ENCODE results near the gene CSNK1G1.

CSNK1G1 gene

DNA sequence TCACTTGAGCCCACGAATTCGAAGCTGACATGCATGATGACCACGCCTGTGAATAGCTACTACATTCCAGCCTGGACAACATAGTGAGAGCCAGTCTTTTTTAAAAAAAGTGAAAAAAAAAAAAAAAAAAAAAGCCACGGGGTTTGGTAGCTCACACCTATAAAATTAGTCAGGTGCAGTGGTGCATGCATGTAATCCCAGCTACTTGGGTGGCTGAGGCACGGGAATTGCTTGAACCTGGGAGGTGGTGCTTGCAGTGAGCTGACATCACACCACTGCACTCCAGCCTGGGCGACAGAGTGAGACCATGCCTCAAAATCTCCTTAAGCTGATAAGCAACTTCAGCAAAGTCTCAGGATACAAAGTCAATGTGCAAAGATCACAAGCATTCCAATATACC lies 44.4 kb downstream of the CSNK1G1 start:
- TF ChIP-seq EZH2phosphoT487 (IDR thresholded peaks at IDR 0.05; ENCODE audit: borderline replicate concordance, low read length) = no peak
- no peak for TF ChIP-seq CTCF (IDR thresholded peaks at IDR 0.05; ENCODE audit: low read depth, low read length, poor library complexity, severe bottlenecking)
- no peaks in the 10 kb centered on the region for H3K36me3 ChIP-seq (ENCODE audit: control insufficient read depth, low read length)
- H3K9me3 ChIP-seq (ENCODE audit: control insufficient read depth, insufficient read depth, low read length) = no peaks in the 10 kb centered on the region
- no peaks in the 10 kb centered on the region for H3F3A ChIP-seq (ENCODE audit: control insufficient read depth, insufficient read depth)
- no peak overlapping the region for H3K4me3 ChIP-seq (ENCODE audit: low read length)
- no peaks in the 10 kb centered on the region for H4K20me1 ChIP-seq (ENCODE audit: control insufficient read depth, insufficient read depth, low read depth, low read length)
- H3K27ac ChIP-seq (ENCODE audit: low read depth, low read length) = no peak overlapping the region
- H3K79me2 ChIP-seq (ENCODE audit: control insufficient read depth, low read length) = peaks cover 5% of the 10 kb centered on the region; the same call in 1 of the 2 replicates
- H3K4me2 ChIP-seq (ENCODE audit: low read length) = no peak overlapping the region
- H3K9me2 ChIP-seq (replicated peaks; ENCODE audit: control insufficient read depth, low read length) = no peaks in the 10 kb centered on the region
- no peaks in the 10 kb centered on the region for H3K27me3 ChIP-seq (ENCODE audit: control insufficient read depth, low read length)
- no peaks in the 10 kb centered on the region for H3K4me1 ChIP-seq (ENCODE audit: control insufficient read depth, low read length)

DNA sequence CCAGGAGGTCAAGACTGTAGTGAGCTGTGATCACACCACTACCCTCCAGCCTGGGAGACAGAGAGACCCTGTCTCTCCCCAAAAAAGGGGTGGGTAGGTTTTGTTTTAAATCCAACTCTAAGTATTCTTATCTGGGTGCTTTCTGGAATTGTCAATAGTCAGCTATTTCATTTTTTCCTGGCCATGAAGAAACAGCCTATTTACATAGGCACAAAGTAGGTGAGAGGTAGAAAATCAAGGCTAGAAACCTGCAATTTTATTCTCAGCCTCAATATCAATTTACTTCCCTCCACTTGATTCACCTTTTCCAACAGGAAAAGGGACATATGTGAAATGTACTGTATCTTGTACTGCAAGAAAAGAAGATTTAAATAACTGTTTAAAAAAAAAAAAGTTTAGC lies 45.9 kb downstream of the CSNK1G1 start:
- Histone ChIP-seq H3K9me2 (replicated peaks; ENCODE audit: control insufficient read depth, low read length) (no peaks in the 10 kb centered on the region), H3K4me3 (ENCODE audit: low read length) (no peak overlapping the region), H3F3A (ENCODE audit: control insufficient read depth, insufficient read depth) (no peaks in the 10 kb centered on the region), H3K4me2 (ENCODE audit: low read length) (no peak overlapping the region), H4K20me1 (ENCODE audit: control insufficient read depth, insufficient read depth, low read depth, low read length) (no peaks in the 10 kb centered on the region), H3K36me3 (ENCODE audit: control insufficient read depth, low read length) (no peaks in the 10 kb centered on the region), H3K79me2 (ENCODE audit: control insufficient read depth, low read length) (peaks cover 5% of the 10 kb centered on the region; the same call in 1 of the 2 replicates), H3K9me3 (ENCODE audit: control insufficient read depth, insufficient read depth, low read length) (no peaks in the 10 kb centered on the region), H3K27me3 (ENCODE audit: control insufficient read depth, low read length) (no peaks in the 10 kb centered on the region), H3K4me1 (ENCODE audit: control insufficient read depth, low read length) (no peaks in the 10 kb centered on the region), H3K27ac (ENCODE audit: low read depth, low read length) (no peak overlapping the region)
- TF ChIP-seq CTCF (IDR thresholded peaks at IDR 0.05; ENCODE audit: low read depth, low read length, poor library complexity, severe bottlenecking) (no peak), EZH2phosphoT487 (IDR thresholded peaks at IDR 0.05; ENCODE audit: borderline replicate concordance, low read length) (no peak)

GRCh38 chr15:64305261-64305660 lies 50.7 kb downstream of the CSNK1G1 start:
- H3K36me3 ChIP-seq (ENCODE audit: control insufficient read depth, low read length) = peaks cover 6% of the 10 kb centered on the region
- H3K4me2 ChIP-seq (ENCODE audit: low read length) = no peak overlapping the region
- H3K9me2 ChIP-seq (replicated peaks; ENCODE audit: control insufficient read depth, low read length) = no peaks in the 10 kb centered on the region
- H3K27ac ChIP-seq (ENCODE audit: low read depth, low read length) = no peak overlapping the region
- no peak overlapping the region for H3K4me3 ChIP-seq (ENCODE audit: low read length)
- no peaks in the 10 kb centered on the region for H3K27me3 ChIP-seq (ENCODE audit: control insufficient read depth, low read length)
- H3K79me2 ChIP-seq (ENCODE audit: control insufficient read depth, low read length) = no peaks in the 10 kb centered on the region; the same call in 1 of the 2 replicates
- H3K4me1 ChIP-seq (ENCODE audit: control insufficient read depth, low read length) = no peaks in the 10 kb centered on the region
- no peak for TF ChIP-seq CTCF (IDR thresholded peaks at IDR 0.05; ENCODE audit: low read depth, low read length, poor library complexity, severe bottlenecking)
- no peak for TF ChIP-seq EZH2phosphoT487 (IDR thresholded peaks at IDR 0.05; ENCODE audit: borderline replicate concordance, low read length)
- no peaks in the 10 kb centered on the region for H3F3A ChIP-seq (ENCODE audit: control insufficient read depth, insufficient read depth)
- H4K20me1 ChIP-seq (ENCODE audit: control insufficient read depth, insufficient read depth, low read depth, low read length) = no peaks in the 10 kb centered on the region
- H3K9me3 ChIP-seq (ENCODE audit: control insufficient read depth, insufficient read depth, low read length) = no peaks in the 10 kb centered on the region
